OCI-LY1 (cell line): ENCODE results near the gene CLPX.

ENCODE experiments used
- H2AFZ ChIP-seq: fragments of 200-600 bp; sonication (generic), shearing (Covaris generic); 2 replicates; pipeline ENCODE4 v1.6.0; 2014; ENCODE audit warnings: antibody characterized with exemption, mild to moderate bottlenecking, low read length
- H3F3A ChIP-seq: fragments of 200-600 bp; sonication (generic), shearing (Covaris generic); 2 replicates; pipeline ENCODE4 v1.6.0; 2014; ENCODE audit warnings: mild to moderate bottlenecking, antibody characterized with exemption, low read length, moderate library complexity; ENCODE audit not compliant: insufficient read depth
- H3K27ac ChIP-seq: fragments of 200-600 bp; sonication (generic); 2 replicates; pipeline ENCODE4 v1.5.1; 2014; ENCODE audit warnings: low read length, mixed run types, mild to moderate bottlenecking, low read depth; ENCODE audit not compliant: poor library complexity, severe bottlenecking
- H3K27me3 ChIP-seq: fragments of 200-600 bp; sonication (generic); 2 replicates; pipeline ENCODE4 v1.6.0; 2014; ENCODE audit warnings: antibody characterized with exemption, mild to moderate bottlenecking, low read length, moderate library complexity; ENCODE audit not compliant: insufficient read depth
- H3K36me3 ChIP-seq: fragments of 200-600 bp; sonication (generic); 2 replicates; pipeline ENCODE4 v1.6.1; 2014; ENCODE audit warnings: mild to moderate bottlenecking, antibody characterized with exemption, low read length, moderate library complexity, mixed read lengths; ENCODE audit not compliant: insufficient read depth
- H3K4me1 ChIP-seq: fragments of 200-600 bp; sonication (generic); 2 replicates; pipeline ENCODE4 v1.5.1; 2014; ENCODE audit warnings: mild to moderate bottlenecking, low read length, moderate library complexity; ENCODE audit not compliant: insufficient read depth, severe bottlenecking
- H3K4me2 ChIP-seq: fragments of 200-600 bp; sonication (generic), shearing (Covaris generic); 2 replicates; pipeline ENCODE4 v1.6.1; 2014; ENCODE audit warnings: low read length
- H3K4me3 ChIP-seq: fragments of 200-600 bp; sonication (generic); 2 replicates; pipeline ENCODE4 v1.5.1; 2014; ENCODE audit warnings: low read length, low read depth, mild to moderate bottlenecking, mixed read lengths; ENCODE audit not compliant: poor library complexity, severe bottlenecking
- H3K79me2 ChIP-seq: fragments of 200-600 bp; shearing (Covaris generic); 2 replicates; pipeline ENCODE4 v1.6.1; 2016; ENCODE audit warnings: mixed run types, low read length, mixed read lengths; ENCODE audit not compliant: insufficient read depth
- H3K9ac ChIP-seq: fragments of 200-600 bp; sonication (generic), shearing (Covaris generic); 2 replicates; pipeline ENCODE4 v1.6.1; 2014; ENCODE audit warnings: mild to moderate bottlenecking, low read length, mixed read lengths
- H3K9me2 ChIP-seq: fragments of 200-600 bp; sonication (generic), shearing (Covaris generic); 2 replicates; pipeline ENCODE4 v1.6.1; 2014; ENCODE audit warnings: low read depth, mild to moderate bottlenecking, low read length, mixed read lengths
- H3K9me3 ChIP-seq: fragments of 200-600 bp; shearing (Covaris generic); 2 replicates; pipeline ENCODE4 v1.6.1; 2014; ENCODE audit warnings: low read length, mixed read lengths
- H4K20me1 ChIP-seq: fragments of 200-600 bp; sonication (generic), shearing (Covaris generic); 2 replicates; pipeline ENCODE4 v1.6.0; 2016; ENCODE audit warnings: mild to moderate bottlenecking, low read length; ENCODE audit not compliant: insufficient read depth
- EZH2 ChIP-seq: fragments of 200-600 bp; sonication (generic), shearing (Covaris generic); IDR thresholded peaks from 2 replicates; pipeline ENCODE4 v1.8.0; 2017; ENCODE audit warnings: borderline replicate concordance, mixed run types, mild to moderate bottlenecking, antibody characterized with exemption, low read length, moderate library complexity, mixed read lengths
- TF ChIP-seq, protein P1 (sequence below): fragments of 200-600 bp; sonication (generic), shearing (Covaris generic); IDR thresholded peaks from 2 replicates; pipeline ENCODE4 v1.5.1; 2017; ENCODE audit warnings: mild to moderate bottlenecking, antibody characterized with exemption, low read length, moderate library complexity, mixed read lengths

CLPX gene

DNA sequence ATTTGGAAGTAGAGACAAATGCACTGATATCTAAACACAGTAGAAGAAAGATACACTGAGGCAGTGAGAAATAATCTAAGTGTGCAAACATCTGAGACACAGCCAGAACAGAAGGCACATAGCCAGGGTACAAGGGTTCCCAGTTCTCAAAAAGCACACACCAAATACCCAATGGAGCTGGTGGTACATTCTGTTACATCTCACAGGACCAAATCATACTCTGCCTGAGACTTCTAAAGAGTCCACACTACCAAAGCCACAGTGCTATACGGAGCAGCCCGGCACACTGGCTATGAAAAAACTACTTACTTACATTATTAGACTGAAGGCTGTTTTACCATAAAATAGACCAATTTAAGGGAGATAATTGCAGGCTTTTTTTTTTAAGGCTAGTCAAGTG lies 19.3 kb downstream of the CLPX start:
- no peaks in the 10 kb centered on the region for H3K4me1 ChIP-seq
- H3K9ac ChIP-seq = no peak overlapping the region
- H3K36me3 ChIP-seq = peaks cover 60% of the 10 kb centered on the region
- H3K27ac ChIP-seq = no peak overlapping the region
- TF ChIP-seq EZH2 = no peak
- TF ChIP-seq, protein P1, sequence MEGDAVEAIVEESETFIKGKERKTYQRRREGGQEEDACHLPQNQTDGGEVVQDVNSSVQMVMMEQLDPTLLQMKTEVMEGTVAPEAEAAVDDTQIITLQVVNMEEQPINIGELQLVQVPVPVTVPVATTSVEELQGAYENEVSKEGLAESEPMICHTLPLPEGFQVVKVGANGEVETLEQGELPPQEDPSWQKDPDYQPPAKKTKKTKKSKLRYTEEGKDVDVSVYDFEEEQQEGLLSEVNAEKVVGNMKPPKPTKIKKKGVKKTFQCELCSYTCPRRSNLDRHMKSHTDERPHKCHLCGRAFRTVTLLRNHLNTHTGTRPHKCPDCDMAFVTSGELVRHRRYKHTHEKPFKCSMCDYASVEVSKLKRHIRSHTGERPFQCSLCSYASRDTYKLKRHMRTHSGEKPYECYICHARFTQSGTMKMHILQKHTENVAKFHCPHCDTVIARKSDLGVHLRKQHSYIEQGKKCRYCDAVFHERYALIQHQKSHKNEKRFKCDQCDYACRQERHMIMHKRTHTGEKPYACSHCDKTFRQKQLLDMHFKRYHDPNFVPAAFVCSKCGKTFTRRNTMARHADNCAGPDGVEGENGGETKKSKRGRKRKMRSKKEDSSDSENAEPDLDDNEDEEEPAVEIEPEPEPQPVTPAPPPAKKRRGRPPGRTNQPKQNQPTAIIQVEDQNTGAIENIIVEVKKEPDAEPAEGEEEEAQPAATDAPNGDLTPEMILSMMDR = no peak
- no peak overlapping the region for H3K4me2 ChIP-seq
- no peak overlapping the region for H2AFZ ChIP-seq
- H3K9me3 ChIP-seq = no peaks in the 10 kb centered on the region
- no peak overlapping the region for H3K4me3 ChIP-seq
- H3K79me2 ChIP-seq = no peaks in the 10 kb centered on the region
- no peaks in the 10 kb centered on the region for H4K20me1 ChIP-seq
- H3F3A ChIP-seq = no peaks in the 10 kb centered on the region
- H3K9me2 ChIP-seq = no peaks in the 10 kb centered on the region
- no peaks in the 10 kb centered on the region for H3K27me3 ChIP-seq

- no peak overlapping the region for H3K4me3 ChIP-seq
- no peak overlapping the region for H3K4me2 ChIP-seq
- H3K9me2 ChIP-seq = no peaks in the 10 kb centered on the region
- H3K36me3 ChIP-seq = peaks cover 58% of the 10 kb centered on the region
- H3K79me2 ChIP-seq = no peaks in the 10 kb centered on the region
- no peaks in the 10 kb centered on the region for H4K20me1 ChIP-seq
- H3K27ac ChIP-seq = no peak overlapping the region
- H3K4me1 ChIP-seq = no peaks in the 10 kb centered on the region
- no peaks in the 10 kb centered on the region for H3K9me3 ChIP-seq
- no peak overlapping the region for H3K9ac ChIP-seq
- H3F3A ChIP-seq = no peaks in the 10 kb centered on the region
- no peaks in the 10 kb centered on the region for H3K27me3 ChIP-seq
- no peak overlapping the region for H2AFZ ChIP-seq
- TF ChIP-seq, protein P1 = no peak
- TF ChIP-seq EZH2 = no peak
These were observed 21.0 kb downstream of the CLPX start for GRCh38 chr15:65164139-65164538.

DNA sequence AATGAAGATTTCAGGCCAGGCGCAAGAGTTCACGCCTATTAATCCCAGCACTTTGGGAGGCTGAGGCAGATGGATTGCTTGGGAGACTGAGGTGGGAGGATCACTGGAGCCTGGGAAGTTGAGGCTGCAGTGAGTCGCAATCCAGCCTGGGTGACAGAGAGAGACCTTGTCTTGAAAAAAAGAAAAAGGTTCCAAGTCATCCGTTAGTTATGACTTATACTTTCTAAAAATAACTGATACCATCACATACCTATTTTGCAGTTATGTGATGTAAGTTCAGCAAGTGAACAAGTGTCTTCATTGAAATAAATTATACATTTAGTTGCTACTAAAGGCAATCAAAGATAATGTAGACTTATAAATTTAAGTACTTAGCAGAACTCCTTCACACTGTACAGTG lies 22.1 kb downstream of the CLPX start:
- Histone ChIP-seq H3K36me3 (peaks cover 64% of the 10 kb centered on the region), H3F3A (no peaks in the 10 kb centered on the region)

More for the DNA sequence above, 22.1 kb downstream of the CLPX start:
- TF ChIP-seq, protein P1 = no peak
- no peak for TF ChIP-seq EZH2
- H3K4me2 ChIP-seq = no peak overlapping the region
- no peak overlapping the region for H3K27ac ChIP-seq
- H3K9me3 ChIP-seq = no peaks in the 10 kb centered on the region
- no peaks in the 10 kb centered on the region for H3K27me3 ChIP-seq
- H3K9me2 ChIP-seq = no peaks in the 10 kb centered on the region
- no peaks in the 10 kb centered on the region for H3K79me2 ChIP-seq
- no peak overlapping the region for H3K4me3 ChIP-seq
- H3K9ac ChIP-seq = no peak overlapping the region
- H3K4me1 ChIP-seq = no peaks in the 10 kb centered on the region
- no peaks in the 10 kb centered on the region for H4K20me1 ChIP-seq
- no peak overlapping the region for H2AFZ ChIP-seq
